ENCODE measurements around the gene TRAPPC6A. TPM values are rescaled to one million over a fixed set of nuclear protein-coding genes. Genes with fewer than 3 reads are reported as not detected.

Gene TRAPPC6A
- total and polyA plus RNA-seq, 3 donors from 2014 or later: 37.0 to 42.8 (median 38.7) TPM

DNA sequence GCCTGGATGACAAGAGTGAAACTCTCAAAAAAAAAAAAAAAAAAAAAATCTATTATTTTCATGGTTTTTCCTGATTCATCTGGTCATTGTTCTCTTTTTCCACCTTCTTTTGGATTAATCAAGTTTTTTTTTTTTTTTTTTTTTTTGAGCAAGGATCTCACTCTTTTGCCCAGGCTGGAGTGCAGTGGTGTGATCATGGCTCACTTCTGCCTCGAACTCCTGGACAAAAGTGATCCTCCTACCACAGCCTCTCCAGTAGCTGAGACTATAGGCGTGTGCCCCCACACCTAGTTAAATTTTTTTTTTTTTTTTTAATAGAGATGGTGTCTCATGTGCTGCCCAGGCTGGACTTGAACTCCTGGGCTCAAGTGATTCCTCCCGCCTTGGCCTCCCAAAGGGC, 28.3 kb upstream of the TRAPPC6A start:
- Histone ChIP-seq H3K4me1 (no peaks in the 10 kb centered on the region), H3K9me3 (no peaks in the 10 kb centered on the region), H3K36me3 (ENCODE audit: low read depth, missing control alignments) (no peaks in the 10 kb centered on the region), H3K4me3 (no peak overlapping the region), H3K27ac (no peak overlapping the region), H3K27me3 (no peaks in the 10 kb centered on the region)
- 92 to 93% methylated on average over 3 of the region's 3 CpGs for WGBS, 2 donors
- intact Hi-C loops (cut with DNase I; ENCODE audit: low total_unique reads): no loop called here
- TF ChIP-seq, protein P1, sequence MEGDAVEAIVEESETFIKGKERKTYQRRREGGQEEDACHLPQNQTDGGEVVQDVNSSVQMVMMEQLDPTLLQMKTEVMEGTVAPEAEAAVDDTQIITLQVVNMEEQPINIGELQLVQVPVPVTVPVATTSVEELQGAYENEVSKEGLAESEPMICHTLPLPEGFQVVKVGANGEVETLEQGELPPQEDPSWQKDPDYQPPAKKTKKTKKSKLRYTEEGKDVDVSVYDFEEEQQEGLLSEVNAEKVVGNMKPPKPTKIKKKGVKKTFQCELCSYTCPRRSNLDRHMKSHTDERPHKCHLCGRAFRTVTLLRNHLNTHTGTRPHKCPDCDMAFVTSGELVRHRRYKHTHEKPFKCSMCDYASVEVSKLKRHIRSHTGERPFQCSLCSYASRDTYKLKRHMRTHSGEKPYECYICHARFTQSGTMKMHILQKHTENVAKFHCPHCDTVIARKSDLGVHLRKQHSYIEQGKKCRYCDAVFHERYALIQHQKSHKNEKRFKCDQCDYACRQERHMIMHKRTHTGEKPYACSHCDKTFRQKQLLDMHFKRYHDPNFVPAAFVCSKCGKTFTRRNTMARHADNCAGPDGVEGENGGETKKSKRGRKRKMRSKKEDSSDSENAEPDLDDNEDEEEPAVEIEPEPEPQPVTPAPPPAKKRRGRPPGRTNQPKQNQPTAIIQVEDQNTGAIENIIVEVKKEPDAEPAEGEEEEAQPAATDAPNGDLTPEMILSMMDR (IDR thresholded peaks at IDR 0.05): no peak
- TF ChIP-seq POLR2A (IDR thresholded peaks at IDR 0.05): no peak
- DNase-seq: no peak

DNA sequence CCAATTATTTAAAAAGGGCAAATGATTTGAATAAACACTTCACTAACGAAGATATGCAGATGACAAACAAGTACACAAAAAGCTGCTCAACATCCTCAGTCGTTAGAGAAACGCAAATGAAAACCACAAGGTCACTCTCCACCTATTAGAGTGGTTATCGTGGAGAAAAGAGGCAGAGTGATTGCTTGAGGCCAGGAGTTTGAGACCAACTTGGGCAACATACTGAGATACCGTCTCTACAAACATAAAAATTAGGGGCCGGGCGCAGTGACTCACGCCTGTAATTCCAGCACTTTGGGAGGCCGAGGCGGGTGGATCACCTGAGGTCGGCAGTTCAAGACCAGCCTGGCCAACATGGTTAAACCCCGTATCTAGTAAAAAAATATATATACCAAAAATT, 27.8 kb upstream of the TRAPPC6A start:
- DNase-seq: no peak
- 90 to 91% methylated on average over 12 of the region's 12 CpGs for WGBS, 2 donors
- no peak for TF ChIP-seq POLR2A (IDR thresholded peaks at IDR 0.05)
- TF ChIP-seq, protein P1 (IDR thresholded peaks at IDR 0.05): no peak

DNA sequence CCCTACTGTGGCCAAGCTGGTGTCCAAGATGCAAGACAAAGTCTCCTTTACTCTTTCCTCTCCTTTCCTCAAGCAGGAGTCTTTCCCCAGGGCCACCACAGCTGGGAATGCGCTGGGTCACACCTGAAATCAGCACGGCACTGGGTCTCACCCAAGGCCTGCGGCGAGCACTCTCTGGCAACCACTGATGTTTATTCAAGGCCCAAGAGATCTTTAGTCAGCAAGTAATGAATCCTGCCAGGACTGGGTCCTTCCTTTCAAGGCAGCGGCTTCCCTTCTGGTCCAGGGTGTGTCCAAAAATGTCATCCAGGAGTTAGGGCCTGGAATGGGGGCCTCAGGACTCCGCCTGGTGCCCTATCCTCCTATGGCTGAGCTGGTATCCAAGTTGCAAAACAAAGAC, 24.6 kb upstream of the TRAPPC6A start:
- Histone ChIP-seq H3K36me3 (ENCODE audit: low read depth, missing control alignments) (no peaks in the 10 kb centered on the region), H3K4me3 (no peak overlapping the region), H3K27ac (no peak overlapping the region), H3K27me3 (no peaks in the 10 kb centered on the region), H3K4me1 (no peaks in the 10 kb centered on the region), H3K9me3 (no peaks in the 10 kb centered on the region)
- 85 to 88% methylated on average over 6 of the region's 6 CpGs for WGBS, 2 donors
- intact Hi-C loops (cut with DNase I; ENCODE audit: low total_unique reads): no loop called here
- TF ChIP-seq, protein P1 (IDR thresholded peaks at IDR 0.05): no peak
- no peak for TF ChIP-seq POLR2A (IDR thresholded peaks at IDR 0.05)
- no peak for DNase-seq

More for the DNA sequence above, 27.8 kb upstream of the TRAPPC6A start:
- H3K4me3 ChIP-seq: no peak overlapping the region
- H3K9me3 ChIP-seq: no peaks in the 10 kb centered on the region
- H3K4me1 ChIP-seq: no peaks in the 10 kb centered on the region
- intact Hi-C loops (cut with DNase I; ENCODE audit: low total_unique reads): no loop called here
- H3K27me3 ChIP-seq: no peaks in the 10 kb centered on the region
- no peaks in the 10 kb centered on the region for H3K36me3 ChIP-seq (ENCODE audit: low read depth, missing control alignments)
- H3K27ac ChIP-seq: no peak overlapping the region

DNA sequence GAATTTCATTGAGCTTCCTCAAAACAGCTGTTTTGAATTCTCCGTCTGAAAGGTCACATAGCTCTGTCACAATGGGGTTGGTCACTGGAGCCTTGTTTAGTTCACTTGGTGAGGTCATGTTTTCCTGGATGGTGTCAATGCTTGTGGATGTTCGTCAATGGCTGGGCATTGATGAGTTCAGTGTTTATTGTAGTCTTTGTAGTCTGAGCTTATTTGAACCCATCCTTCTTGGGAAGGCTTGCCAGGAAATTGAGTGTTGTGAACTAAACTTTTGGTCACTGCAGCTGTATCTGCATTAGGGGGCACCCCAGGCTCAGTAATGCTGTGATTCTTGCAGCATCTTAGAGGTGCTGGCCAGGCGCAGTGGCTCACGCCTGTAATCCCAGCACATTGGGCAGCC, 22.5 kb upstream of the TRAPPC6A start:
- intact Hi-C loops (cut with DNase I; ENCODE audit: low total_unique reads): no loop called here
- DNase-seq: peak; percentile 73
- Histone ChIP-seq H3K4me3 (no peak overlapping the region), H3K4me1 (no peaks in the 10 kb centered on the region), H3K36me3 (ENCODE audit: low read depth, missing control alignments) (no peaks in the 10 kb centered on the region), H3K9me3 (no peaks in the 10 kb centered on the region), H3K27me3 (no peaks in the 10 kb centered on the region), H3K27ac (no peak overlapping the region)
- 53 to 72% methylated on average over 4 of the region's 4 CpGs for WGBS, 2 donors
- TF ChIP-seq POLR2A (IDR thresholded peaks at IDR 0.05): no peak
- TF ChIP-seq, protein P1 (IDR thresholded peaks at IDR 0.05): peak in 1 of 3 experiments; percentile 38

DNA sequence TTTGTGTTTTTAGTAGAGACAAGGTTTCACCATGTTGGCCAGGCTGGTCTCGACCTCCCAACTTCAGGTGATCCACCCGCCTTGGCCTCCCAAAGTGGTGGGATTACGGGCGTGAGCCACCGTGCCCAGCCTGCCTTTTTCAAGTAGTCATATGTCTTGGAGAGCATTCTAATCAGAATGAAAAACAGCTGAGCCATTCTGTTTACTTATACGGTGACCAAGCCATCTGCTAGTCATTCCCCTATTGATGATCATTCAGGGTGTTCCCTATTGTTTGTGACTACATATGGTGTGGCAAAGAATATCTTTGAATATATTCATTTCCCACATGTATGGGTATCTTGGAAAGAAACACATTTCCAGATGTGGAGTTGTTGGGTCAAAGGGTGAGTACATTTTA, 17.7 kb upstream of the TRAPPC6A start:
- intact Hi-C loops (cut with DNase I; ENCODE audit: low total_unique reads): no loop called here
- Histone ChIP-seq H3K9me3 (no peaks in the 10 kb centered on the region), H3K36me3 (ENCODE audit: low read depth, missing control alignments) (no peaks in the 10 kb centered on the region), H3K4me1 (no peaks in the 10 kb centered on the region), H3K27ac (no peak overlapping the region), H3K4me3 (no peak overlapping the region), H3K27me3 (no peaks in the 10 kb centered on the region)
- no peak for DNase-seq
- WGBS, 2 donors: 92 to 97% methylated on average over 5 to 6 of the region's 6 CpGs
- TF ChIP-seq, protein P1 (IDR thresholded peaks at IDR 0.05): no peak
- TF ChIP-seq POLR2A (IDR thresholded peaks at IDR 0.05): no peak
